GM19438 (cell line): Measurements from ENCODE around the gene SORCS2.

Source experiments
- ATAC-seq: cut with Tn5 transposase; IDR thresholded peaks from one replicate; pipeline ENCODE4 v1.9.1; 2021; ENCODE audit warnings: low read depth; ENCODE audit not compliant: unreplicated experiment

SORCS2 gene

DNA sequence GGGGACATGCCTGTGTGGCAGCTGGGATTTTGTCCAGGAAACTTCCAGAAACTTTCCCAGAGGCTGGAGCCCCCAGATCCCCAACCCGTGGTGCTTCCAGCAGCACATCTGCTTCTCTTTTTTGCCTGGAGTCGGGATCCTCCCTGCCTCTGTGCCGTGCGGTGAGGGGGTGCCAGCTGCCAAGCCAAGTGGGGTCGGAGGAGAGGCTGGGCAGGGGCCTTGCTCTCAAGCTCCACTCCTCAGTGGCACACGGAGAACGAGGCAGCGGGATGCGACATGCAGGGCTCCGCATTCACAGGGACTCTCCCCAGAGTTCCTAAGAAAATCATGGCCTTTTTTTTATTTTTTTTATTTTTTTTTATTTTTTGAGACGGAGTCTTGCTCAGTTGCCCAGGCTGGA, 121.7 kb downstream of the SORCS2 start:
- no peak for ATAC-seq

DNA sequence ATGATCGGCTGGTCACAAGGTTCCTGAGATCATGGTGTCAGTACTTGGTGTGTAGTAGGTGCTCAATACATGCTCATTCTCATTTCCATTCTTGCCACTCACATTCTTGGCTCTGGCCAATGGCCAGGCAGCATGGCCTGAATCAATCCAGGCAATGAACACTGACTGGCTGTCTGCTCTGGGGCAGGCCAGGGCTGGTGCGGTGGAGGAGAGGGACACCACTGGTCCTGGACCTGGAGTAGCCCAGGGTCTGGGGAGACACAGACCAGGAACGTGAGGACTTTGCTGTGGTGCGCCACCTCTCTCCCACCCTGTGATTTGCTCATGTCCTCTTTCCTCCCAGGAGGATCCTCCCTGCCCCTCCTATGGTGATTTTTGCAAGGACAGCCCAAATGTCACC, 122.9 kb downstream of the SORCS2 start:
- ATAC-seq = no peak

DNA sequence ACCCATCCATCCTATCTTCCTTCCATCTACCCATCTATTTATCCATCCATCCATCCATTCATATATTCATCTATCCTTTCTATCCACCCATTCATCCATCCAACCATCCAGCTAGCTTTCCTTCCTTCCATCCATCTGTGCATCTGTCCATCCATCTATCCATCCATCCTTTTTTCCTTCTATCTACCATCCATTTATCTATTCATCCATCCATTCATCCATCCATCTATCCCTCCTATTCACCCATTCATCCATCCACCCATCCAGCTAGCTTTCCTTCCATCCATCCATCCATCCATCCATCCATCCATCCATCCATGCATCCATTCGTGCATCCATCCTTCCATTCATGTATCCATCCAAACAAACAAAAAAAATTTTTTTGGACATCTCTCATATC, 123.6 kb downstream of the SORCS2 start:
- no peak for ATAC-seq

DNA sequence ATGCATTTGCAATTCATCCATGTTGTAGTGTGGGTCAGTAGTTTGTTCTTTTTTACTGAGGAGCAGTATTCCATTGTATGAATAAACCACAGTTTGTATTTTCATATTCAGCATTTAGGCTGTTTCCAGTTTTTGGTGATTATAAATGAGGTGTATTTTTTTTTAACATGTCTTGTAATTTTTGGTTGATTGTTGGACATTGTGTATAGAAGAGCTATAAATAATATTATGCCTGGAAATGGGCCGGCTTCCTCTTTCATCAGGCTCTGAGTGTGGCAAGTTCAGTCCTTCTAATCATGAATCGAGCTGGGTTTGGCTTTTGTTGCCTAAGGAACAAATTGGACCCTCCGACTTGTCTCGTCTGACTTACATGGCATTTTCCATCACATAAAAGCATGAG, 126.7 kb downstream of the SORCS2 start:
- no peak for ATAC-seq

DNA sequence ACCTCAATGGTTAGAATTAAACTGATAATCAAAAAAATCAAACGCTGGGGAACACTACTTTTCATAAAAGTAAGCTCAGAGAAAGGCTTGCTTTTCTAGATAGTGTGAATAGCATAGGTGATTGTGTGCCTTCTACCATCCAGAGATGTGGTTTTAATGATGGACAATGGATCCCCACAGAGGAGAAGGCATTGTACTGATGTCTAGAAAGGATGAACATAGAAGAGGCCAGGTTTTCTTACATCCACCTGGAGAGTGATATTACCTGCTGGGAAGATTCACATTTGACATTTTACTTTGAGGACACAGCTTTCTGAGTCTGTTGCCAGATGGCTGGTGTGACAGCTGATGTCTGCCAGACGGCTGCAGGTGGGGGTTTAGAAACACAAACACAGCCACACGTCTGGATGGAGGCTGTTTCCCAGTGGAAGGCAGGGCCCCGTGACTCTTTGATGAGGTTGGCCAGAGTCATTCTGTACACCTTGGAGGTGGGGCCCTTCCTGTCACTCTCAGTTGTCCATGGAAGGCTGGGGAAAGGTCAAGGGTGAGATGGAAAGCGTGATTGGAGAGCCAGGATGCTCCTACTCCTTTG, 128.0 kb downstream of the SORCS2 start:
- ATAC-seq = no peak

DNA sequence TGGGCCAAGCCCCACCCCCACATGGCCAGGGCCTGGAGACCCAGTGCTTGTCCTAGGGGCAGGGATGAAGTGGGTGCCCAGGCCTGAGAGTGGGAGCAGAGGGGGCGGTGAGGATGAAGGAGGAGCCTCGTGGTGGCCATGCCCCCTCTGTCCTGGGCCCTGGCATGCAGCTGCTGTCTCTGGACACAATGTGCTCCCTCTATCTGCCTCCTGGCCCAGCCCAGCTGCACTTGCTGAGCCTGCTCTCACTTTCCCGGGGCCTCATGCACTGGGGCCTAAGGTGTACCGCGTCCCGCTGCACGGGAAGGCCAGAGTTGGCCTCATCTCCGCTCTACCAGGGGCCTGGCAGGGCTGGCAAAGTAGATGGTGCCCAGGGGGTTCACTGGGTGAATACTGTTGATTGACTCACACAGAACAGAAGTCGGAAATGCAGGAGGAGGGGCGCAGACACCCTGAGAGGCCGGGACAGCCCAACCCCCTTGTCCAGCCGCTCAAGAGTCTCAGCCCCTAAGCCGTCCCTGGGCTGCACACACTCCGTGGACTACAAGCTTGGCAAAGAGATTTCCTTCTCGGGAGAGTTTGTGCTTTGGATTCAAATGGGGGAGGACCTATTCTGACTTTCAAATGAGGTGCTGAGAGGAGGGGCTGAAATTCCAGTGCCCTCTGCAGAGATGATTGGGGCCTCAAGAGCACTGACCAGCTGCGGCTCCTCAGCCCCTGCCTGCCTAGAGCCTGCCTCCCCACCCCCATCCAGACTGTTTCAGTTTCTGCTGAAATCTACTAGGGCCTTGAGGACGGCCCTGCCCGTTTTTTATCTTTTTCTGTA, 130.0 kb downstream of the SORCS2 start:
- no peak for ATAC-seq

DNA sequence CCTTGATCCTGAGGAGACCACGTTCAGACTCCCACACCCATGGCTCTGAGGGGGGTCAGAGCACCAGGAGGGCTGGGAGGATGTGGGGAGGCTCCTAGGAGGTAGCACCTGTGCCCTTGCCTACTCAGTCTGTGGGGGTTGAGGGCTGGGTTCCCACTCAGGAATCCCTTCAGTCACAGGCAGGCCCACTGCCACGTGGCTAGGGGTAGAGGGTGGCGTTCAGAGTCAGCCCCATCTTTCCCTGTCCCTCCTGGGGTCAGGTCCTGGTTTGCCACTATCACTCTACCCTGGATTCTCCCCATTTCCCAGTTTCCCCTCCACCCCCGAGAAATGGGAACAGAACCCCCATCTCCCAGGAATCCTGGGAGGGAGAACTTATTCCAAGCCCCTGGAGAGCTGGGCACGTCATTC, 131.1 kb downstream of the SORCS2 start:
- no peak for ATAC-seq

DNA sequence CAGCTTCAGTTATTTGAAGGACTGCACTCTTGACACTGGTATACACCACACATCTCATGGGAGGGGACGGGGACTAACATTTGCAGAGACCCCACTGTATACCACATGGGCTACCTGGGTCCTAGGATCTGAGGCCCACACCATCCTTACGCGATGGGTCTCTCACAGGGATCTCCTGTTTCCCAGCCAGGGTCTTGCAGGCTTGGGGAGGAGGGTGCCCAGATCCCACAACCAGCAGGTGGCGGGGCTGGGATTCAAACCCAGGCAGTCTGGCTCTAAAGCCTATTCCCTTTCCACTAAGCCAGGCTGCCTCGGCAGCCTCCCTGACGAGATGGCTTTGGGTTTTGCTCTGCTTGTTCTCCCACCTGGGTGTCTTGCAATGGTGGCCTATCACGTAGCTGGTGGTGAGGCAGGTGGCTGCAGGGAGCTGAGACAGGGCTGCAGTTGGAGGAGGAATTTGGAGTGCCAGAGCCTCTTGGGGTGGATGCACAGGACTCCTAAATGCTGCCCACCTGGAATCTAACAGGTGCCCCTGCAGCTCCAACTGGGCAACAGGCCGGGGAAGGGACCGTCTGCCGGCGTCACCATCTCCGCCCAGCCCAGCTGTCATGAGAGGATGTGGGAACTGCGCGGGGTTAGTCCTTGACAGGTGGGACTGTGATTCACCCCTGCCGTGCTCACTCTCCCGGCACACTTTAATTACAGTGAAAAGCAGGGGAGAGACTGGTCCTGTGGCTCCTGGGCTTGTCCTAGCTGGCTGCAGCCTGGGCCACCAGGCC, 131.7 kb downstream of the SORCS2 start:
- no peak for ATAC-seq

DNA sequence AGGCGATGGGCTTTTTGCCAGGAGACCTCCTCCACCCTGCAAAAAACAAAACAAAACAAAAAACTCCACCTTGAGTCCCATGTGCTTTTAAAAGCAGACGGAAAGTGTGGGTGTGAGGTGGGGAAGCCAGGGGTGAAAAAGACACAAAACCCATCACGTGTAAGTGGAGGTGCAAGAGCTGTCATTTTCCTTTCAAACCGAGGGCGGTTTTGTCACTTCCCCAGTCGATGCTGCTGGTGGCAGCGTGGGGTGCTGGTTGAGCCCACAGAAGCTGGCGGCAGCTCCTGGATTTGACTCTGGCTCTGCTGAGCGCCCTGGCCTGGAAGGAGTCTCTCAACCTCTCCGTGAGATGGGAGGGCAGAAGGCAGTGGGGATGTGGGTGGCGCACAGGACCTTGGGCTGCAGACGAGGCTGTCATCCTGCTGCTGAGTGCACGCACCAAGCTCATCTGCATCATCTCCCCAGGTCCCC, 132.3 kb downstream of the SORCS2 start:
- no peak for ATAC-seq

DNA sequence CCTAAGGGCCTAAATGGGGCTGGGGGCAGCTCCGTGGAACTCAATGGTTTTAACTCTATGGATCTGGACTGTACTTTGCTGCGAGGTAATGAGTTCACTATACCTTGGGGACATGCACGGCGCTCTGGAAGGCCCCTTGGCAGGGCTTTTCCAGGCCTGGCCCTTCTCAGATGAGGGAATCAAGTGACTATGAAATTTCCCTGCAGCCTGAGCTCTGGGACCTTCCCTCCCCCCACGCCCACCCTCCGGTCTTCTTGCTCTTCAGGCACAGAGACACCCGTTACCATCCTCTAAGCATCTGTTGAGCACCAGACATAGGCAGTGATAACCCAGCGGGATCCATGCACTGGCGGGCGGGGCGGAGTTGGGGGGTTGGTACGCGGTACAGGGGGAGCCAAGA, 133.2 kb downstream of the SORCS2 start:
- no peak for ATAC-seq

DNA sequence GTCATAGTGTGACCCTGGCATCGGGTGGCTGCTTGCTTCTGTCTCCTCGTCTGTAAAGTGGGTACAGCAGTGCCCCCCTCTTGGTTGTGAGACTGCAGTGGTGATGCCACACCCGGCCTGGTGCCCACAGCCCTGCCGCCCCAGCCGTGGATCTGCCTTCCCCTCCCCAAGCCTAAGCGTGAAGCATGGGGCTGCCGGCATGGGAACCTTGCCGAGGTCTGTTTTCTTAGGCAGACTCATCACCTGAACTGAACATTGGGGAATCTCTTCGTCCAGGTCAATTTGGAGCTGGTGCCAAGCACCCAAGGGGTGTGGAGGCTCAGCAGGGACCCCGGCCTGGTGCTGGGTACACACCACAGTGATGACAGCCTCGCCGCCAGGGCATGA, 134.0 kb downstream of the SORCS2 start:
- no peak for ATAC-seq

DNA sequence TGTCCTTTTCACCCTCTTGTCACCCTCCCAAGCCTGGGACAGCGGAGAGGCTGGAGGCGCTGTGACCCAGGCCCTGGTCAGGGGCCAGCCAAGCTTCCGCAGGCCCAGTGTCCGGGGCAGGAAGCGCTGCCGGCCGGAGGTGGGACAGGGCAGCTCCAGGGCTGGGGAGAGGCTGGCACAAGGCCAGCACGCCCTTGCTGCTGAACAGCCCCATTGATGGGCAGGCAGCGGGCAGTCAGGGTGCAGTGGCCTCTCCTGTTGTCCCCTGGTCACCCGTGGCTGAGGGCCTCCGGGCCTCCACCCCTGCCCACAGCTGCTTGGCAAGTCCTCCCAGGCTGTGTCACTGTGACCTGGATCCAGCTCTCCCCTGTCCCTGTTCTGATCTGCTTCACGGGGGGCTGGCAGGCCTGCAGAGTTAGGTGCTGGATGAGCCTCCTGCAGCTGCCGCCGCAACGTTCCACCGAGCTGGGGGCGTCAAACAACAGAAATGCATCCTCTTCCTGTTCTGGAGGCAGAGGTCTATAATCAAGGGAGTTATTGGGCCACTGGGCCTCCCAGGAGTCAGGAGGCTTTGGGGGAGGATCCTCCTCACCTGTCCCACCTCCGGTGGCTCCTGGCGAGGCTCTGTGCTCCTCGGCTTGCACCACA, 134.5 kb downstream of the SORCS2 start:
- no peak for ATAC-seq

DNA sequence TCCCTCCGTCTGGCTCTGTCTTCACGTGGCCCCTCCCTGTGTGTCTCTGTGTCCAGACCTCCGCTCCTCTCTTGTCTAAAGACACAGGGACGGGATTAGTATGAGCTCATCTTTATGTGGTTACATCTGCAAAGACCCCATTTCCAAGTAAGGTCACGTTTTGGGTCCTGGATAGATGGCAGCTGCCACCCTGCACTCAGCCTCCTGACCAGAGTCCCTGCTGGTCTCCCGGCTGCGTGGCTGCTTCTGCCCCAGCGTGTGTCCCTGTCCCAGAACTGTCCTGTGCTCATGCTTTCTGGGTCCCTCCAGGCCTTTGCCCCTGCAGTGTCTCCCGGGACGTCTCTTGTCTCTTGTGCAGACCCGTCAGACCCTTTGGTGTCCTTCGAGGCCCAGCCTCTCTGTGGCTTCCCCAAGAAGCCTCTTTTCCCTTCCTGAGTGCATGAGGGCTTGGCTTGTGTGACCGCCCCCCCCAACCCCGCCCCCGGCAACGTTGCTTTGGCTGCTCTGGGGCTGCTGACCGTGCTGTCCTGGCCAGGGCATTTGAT, 135.1 kb downstream of the SORCS2 start:
- no peak for ATAC-seq

DNA sequence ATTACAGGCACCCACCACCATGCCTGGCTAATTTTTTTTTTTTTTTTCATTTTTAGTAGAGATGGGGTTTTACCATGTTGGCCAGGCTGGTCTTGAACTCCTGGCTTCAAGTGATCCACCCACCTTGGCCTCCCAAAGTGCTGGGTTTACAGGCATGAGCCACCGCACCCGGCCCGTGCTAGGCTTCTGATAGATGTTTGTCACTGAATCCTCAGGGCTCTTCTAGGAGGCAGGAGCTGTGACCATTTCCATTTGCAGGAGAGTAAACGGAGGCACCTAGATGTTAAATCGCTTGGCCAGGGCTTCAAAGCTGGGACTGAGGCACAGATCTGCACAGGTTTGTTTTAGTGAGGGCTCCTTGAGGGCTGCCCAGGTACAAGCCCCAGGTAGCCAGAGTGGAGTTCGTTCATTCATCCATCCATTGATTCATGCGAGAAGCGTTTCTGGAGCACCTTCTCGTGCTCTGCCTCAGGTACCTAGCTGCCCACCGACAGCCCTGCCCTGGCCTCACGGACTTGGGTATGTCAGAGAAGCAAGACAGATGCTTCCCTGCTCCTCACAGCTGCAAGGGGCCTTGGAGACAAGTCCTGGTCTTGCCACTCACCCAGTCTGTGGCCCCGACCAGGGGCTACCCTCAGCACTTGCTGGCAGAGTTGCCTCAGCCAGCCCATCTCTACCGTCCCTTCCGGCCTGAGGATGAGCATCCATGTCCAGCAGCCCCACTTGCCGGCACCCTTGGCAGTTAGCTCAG, 136.0 kb downstream of the SORCS2 start:
- ATAC-seq = no peak

DNA sequence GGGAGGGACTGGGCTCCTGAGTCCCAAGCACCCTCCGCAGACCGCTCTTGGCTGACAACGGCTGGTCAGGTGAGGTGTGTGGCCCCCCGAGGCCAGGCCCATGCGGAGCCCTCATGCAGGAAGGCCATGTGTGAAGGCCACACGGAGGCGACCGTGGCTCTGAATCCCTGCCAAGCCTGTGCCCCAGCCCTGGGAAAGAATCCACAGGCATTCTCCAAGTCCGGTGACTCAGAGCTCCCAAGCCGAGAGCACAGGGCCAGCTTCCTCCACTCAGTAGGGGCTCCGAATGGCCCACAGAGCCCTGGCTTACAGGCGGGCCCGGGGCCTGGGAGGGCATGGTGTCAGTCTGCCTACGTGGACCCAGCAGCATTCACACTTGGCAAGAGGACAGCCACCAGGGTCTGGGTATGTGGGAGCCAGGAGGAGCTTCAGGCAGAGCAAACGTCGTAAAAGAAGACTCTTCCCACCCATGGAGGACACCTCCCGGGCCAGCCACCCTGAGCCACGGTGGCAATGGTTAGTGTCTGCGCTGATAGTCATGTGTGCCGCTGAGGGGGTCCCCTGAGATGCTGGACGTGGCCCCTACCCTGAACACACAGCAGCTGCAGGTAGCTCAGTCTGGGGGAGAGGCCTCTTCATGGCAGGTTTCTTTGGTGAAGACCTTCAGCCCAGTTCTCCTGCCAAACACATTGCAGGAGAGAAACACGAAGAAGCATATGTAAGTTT, 136.7 kb downstream of the SORCS2 start:
- ATAC-seq = no peak

DNA sequence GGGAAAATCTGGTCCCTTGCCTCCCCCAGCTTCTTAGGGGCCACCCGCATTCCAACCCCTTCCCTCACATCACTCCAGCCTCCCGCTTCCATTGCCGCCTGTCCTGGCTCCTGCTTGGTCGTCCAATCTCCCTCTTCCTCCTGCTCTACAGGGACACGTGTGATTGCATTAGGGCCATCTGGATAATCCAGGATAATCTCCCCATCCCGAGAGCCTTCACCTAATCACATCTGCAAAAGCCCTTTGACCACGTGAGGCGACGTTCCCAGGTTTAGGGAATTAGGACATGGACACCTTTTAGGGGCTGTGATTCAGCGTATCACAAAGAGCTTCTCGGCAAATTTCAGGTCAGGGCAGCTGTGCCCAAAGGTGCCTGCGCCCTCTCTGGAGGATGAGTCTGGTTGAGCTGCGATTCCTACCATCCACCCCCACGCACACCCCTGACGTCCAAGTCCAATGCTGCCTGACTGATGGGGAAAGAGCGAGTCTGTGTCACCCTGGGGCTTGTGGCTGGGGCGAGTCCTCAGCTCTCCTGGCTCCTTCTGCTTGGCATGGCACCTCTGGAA, 137.8 kb downstream of the SORCS2 start:
- ATAC-seq = no peak

DNA sequence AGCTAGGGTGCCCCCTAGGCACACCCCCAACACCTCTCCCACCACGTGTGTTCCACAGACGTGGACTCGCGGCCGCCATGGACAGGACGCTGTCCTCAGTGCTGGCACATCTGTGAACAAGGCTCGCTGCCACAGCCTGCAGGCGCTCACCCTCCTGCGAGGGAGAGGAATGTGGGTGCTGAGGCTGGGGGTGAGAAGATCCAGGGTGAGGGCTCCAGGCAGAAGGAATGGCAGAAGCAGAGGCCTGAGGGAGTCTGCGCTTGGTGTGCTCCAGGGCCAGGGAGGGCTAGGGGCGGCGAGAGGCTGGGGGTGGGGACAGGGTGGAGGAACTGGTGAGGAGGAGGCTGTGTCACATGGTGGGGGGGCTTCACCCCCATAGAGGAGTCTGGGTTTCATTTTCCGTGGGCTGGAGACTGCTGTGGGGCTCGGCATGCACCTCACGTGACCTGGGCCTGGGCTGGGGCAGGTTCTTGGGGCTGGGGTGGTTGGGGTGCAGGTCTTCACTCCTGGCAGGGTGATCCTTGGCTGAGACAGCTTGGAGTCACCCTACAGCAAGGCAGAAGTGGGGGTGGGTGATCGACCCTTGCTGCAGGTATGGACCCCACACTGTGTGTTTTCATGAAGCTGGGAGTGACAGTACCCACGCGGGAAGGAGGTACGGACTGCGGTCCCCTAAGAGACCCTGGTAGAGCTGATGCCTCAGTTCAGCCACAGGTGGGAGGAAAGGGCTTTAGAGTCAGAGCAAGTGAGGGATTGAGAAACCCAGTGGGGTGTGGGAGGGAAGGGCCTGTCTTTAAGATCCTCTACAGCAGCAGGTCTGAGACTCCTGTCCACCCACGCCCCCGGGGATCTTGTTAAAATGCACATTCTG, 138.7 kb downstream of the SORCS2 start:
- no peak for ATAC-seq

DNA sequence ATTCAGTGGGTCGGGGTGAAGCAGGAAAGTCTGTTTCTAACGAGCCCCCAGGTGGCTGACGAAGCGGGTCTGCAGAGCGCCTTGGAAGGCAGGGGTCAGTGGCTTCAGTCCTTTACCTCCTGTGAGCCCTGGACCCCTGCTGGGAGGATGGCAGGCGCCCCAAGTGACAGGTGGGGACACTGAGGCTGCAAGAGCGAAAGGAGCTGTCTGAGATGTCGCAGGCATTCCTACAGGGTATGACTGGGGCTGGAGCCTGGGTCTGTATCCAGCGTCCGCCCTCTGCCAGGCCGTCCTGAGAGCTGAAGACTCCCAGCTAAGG, 139.3 kb downstream of the SORCS2 start:
- ATAC-seq = no peak
